Myocyte (in vitro differentiated cells): ENCODE measurements around the gene ACTG1. TPM values are rescaled to one million over a fixed set of nuclear protein-coding genes. Genes with fewer than 3 reads are reported as not detected.
"Not testable (repeated sequence)": the region's sequence is repeated elsewhere in the genome, so short reads cannot be mapped to it uniquely, and the experiment has no call there.

Experiments
- DNase-seq: peaks from one replicate; pipeline ENCODE4 v3.0.0-alpha.2; 2012; ENCODE audit warnings: low read depth
- total RNA-seq: library from RNA; depleted of rRNA; stranded (reverse); fragments of >200 nt; gene quantifications from 2 replicates; pipeline ENCODE4 v1.2.3, GENCODE V29; 2014

Gene ACTG1
- total RNA-seq, 1 donor from 2014 or later: 1,458 TPM

- no peak for DNase-seq
Observed at GRCh38 chr17:81533339-81534141, 20.9 kb upstream of the ACTG1 start.

- no peak for DNase-seq
Observed at GRCh38 chr17:81532490-81533287, 20.1 kb upstream of the ACTG1 start.

- DNase-seq: not testable (repeated sequence)
Observed at GRCh38 chr17:81531998-81532404, 19.4 kb upstream of the ACTG1 start.

- DNase-seq: not testable (repeated sequence)
Observed at GRCh38 chr17:81531013-81531412, 18.4 kb upstream of the ACTG1 start.

- no peak for DNase-seq
Observed at GRCh38 chr17:81529437-81529803, 16.8 kb upstream of the ACTG1 start.

- DNase-seq: no peak
Observed at GRCh38 chr17:81528651-81529436, 16.2 kb upstream of the ACTG1 start.

GRCh38 chr17:81528384-81528650, 15.7 kb upstream of the ACTG1 start:
- DNase-seq: no peak

GRCh38 chr17:81527591-81528383, 15.2 kb upstream of the ACTG1 start, which contains the start of gene FSCN2:
Gene FSCN2, plus strand, starts transcription at chr17:81528377. Its CDS starts 155 bp downstream, at chr17:81528532.
- no peak for DNase-seq

- no peak for DNase-seq
Observed at GRCh38 chr17:81526662-81527571, 14.3 kb upstream of the ACTG1 start.

- DNase-seq: no peak
Observed at GRCh38 chr17:81524865-81525159, 12.2 kb upstream of the ACTG1 start.

GRCh38 chr17:81524039-81524864, 11.7 kb upstream of the ACTG1 start:
- DNase-seq: no peak

GRCh38 chr17:81523402-81524038, 10.9 kb upstream of the ACTG1 start:
- DNase-seq: peak; percentile 75

GRCh38 chr17:81522491-81523401, 10.1 kb upstream of the ACTG1 start:
- DNase-seq: no peak

GRCh38 chr17:81520021-81520901, 7.7 kb upstream of the ACTG1 start:
- DNase-seq: no peak

- no peak for DNase-seq
Observed at GRCh38 chr17:81519284-81520020, 6.9 kb upstream of the ACTG1 start.

GRCh38 chr17:81518785-81519283, 6.2 kb upstream of the ACTG1 start:
- DNase-seq: no peak
